GM23338 (cell line): Measurements from ENCODE around the gene SUB1. TPM values are rescaled to one million over a fixed set of nuclear protein-coding genes. Genes with fewer than 3 reads are reported as not detected.

Source experiments
- ATAC-seq: fragments of 200-7000 bp; cut with Tn5 transposase; 3 replicates; pipeline ENCODE4 v1.9.1; 2020
- DNase-seq: peaks from one replicate; pipeline ENCODE4 v3.0.0-alpha.2; 2015; ENCODE audit warnings: low spot score
- H2AFZ ChIP-seq: fragments of 200-600 bp; sonication (generic); 2 replicates; pipeline ENCODE4 v1.8.0; 2016; ENCODE audit warnings: antibody characterized with exemption, mild to moderate bottlenecking, moderate library complexity
- H3F3A ChIP-seq: fragments of 200-600 bp; sonication (generic); replicated peaks from 2 replicates; pipeline ENCODE4 v1.8.0; 2017; ENCODE audit warnings: antibody characterized with exemption, mixed run types, low read depth
- H3K27ac ChIP-seq: fragments of 200-600 bp; sonication (generic); 2 replicates; pipeline ENCODE4 v1.6.1; 2016; ENCODE audit warnings: low read depth
- H3K27me3 ChIP-seq: fragments of 200-600 bp; sonication (generic); 2 replicates; pipeline ENCODE4 v1.8.0; 2016; ENCODE audit warnings: mild to moderate bottlenecking, mixed run types, moderate library complexity; ENCODE audit not compliant: insufficient read depth
- H3K36me3 ChIP-seq: fragments of 200-600 bp; sonication (generic); 2 replicates; pipeline ENCODE4 v1.8.0; 2016; ENCODE audit warnings: mild to moderate bottlenecking; ENCODE audit not compliant: insufficient read depth
- H3K4me1 ChIP-seq: fragments of 200-600 bp; sonication (generic); 2 replicates; pipeline ENCODE4 v1.8.0; 2016; ENCODE audit warnings: mild to moderate bottlenecking, moderate library complexity; ENCODE audit not compliant: insufficient read depth
- H3K4me2 ChIP-seq: fragments of 200-600 bp; sonication (generic); 2 replicates; pipeline ENCODE4 v1.7.1; 2017; ENCODE audit warnings: mixed run types
- H3K4me3 ChIP-seq: fragments of 200-600 bp; sonication (generic); 2 replicates; pipeline ENCODE4 v1.6.1; 2016; ENCODE audit warnings: mixed run types
- H3K79me2 ChIP-seq: fragments of 200-600 bp; sonication (generic); replicated peaks from 2 replicates; pipeline ENCODE4 v1.8.0; 2017; ENCODE audit warnings: mild to moderate bottlenecking; ENCODE audit not compliant: insufficient read depth
- H3K9me2 ChIP-seq: fragments of 200-600 bp; sonication (generic); 2 replicates; pipeline ENCODE4 v1.8.0; 2017; ENCODE audit not compliant: insufficient read depth
- H4K20me1 ChIP-seq: fragments of 200-600 bp; sonication (generic); replicated peaks from 2 replicates; pipeline ENCODE4 v1.8.0; 2017; ENCODE audit warnings: mild to moderate bottlenecking; ENCODE audit not compliant: insufficient read depth
- H3K27ac Mint-ChIP-seq: 2 replicates; pipeline ENCODE4 v1.8.0; 2020; ENCODE audit warnings: inconsistent platforms, mild to moderate bottlenecking, moderate library complexity, mixed read lengths
- H3K27me3 Mint-ChIP-seq: 3 replicates; pipeline ENCODE4 v1.8.0; 2022; ENCODE audit warnings: low read depth, mild to moderate bottlenecking, moderate library complexity, mixed read lengths, inconsistent platforms; ENCODE audit not compliant: insufficient read depth, poor library complexity
- H3K36me3 Mint-ChIP-seq: 3 replicates; pipeline ENCODE4 v1.8.0; 2021; ENCODE audit warnings: low read depth, mild to moderate bottlenecking, inconsistent platforms, moderate library complexity, mixed read lengths
- H3K4me1 Mint-ChIP-seq: 3 replicates; pipeline ENCODE4 v1.8.0; 2020; ENCODE audit warnings: mild to moderate bottlenecking, inconsistent platforms, mixed read lengths
- H3K4me3 Mint-ChIP-seq: 3 replicates; pipeline ENCODE4 v1.8.0; 2021; ENCODE audit warnings: moderate library complexity, mild to moderate bottlenecking, inconsistent platforms, mixed read lengths
- H3K9me3 Mint-ChIP-seq: 3 replicates; pipeline ENCODE4 v1.8.0; 2020; ENCODE audit warnings: moderate library complexity, mild to moderate bottlenecking, inconsistent platforms, mixed read lengths
- CREB1 ChIP-seq: fragments of 250-450 bp; sonication (Bioruptor Pico); IDR thresholded peaks from 2 replicates; pipeline ENCODE4 v1.5.0; 2020; ENCODE audit warnings: low read depth, mild to moderate bottlenecking, moderate library complexity
- EZH2 ChIP-seq: fragments of 200-600 bp; sonication (generic); IDR thresholded peaks from one replicate; pipeline ENCODE4 v1.8.0; 2017; ENCODE audit warnings: antibody characterized with exemption, mild to moderate bottlenecking, low read depth; ENCODE audit not compliant: unreplicated experiment
- EZH2phosphoT487 ChIP-seq: fragments of 200-600 bp; sonication (generic); IDR thresholded peaks from one replicate; pipeline ENCODE4 v1.8.1; 2018; ENCODE audit warnings: antibody characterized with exemption; ENCODE audit not compliant: unreplicated experiment
- JUNB ChIP-seq: IDR thresholded peaks from one replicate; pipeline ENCODE4 v1.6.1; 2016; ENCODE audit warnings: antibody characterized with exemption; ENCODE audit not compliant: unreplicated experiment
- NANOG ChIP-seq: IDR thresholded peaks from 2 replicates; pipeline ENCODE4 v1.6.1; 2016; ENCODE audit warnings: antibody characterized with exemption, borderline replicate concordance
- POLR2AphosphoS5 ChIP-seq: IDR thresholded peaks from 2 replicates; pipeline ENCODE4 v1.6.1; 2016; ENCODE audit warnings: antibody characterized with exemption, low read depth
- STAT1 ChIP-seq: IDR thresholded peaks from one replicate; pipeline ENCODE4 v1.6.1; 2016; ENCODE audit warnings: antibody characterized with exemption; ENCODE audit not compliant: unreplicated experiment
- ZNF114 ChIP-seq: fragments of 250-450 bp; sonication (Bioruptor Pico); IDR thresholded peaks from 2 replicates; pipeline ENCODE4 v1.5.0; 2020; ENCODE audit warnings: mild to moderate bottlenecking, moderate library complexity
- ZNF331 ChIP-seq: fragments of 250-450 bp; sonication (Bioruptor Pico); IDR thresholded peaks from 2 replicates; pipeline ENCODE4 v1.5.0; 2020; ENCODE audit warnings: low read depth, mild to moderate bottlenecking, moderate library complexity
- polyA plus RNA-seq: library from polyadenylated mRNA; unstranded; fragments of >200 nt; fragmentation: Nextera tagmentation; extraction: Ambion mirVana; gene quantifications from 2 replicates; pipeline ENCODE4 v1.2.1, GENCODE V29; 2016
- total RNA-seq: library from RNA; depleted of rRNA; stranded (reverse); fragments of >200 nt; shearing (Covaris generic); gene quantifications from 2 replicates; pipeline ENCODE4 v1.2.3, GENCODE V29; 2014
- TF ChIP-seq, protein P1 (sequence below), 2 experiments: fragments of 200-600 bp in 1 of 2; sonication (generic) in 1 of 2; conservative IDR thresholded peaks; 2 replicates each; pipeline versions ENCODE4 v1.5.1 to v1.6.1; 2016 to 2017; ENCODE audit warnings: antibody characterized with exemption in 2 of 2, low read depth in 2 of 2, mild to moderate bottlenecking in 2 of 2, moderate library complexity in 1 of 2
- TF ChIP-seq, protein P2 (sequence below): IDR thresholded peaks from one replicate; pipeline ENCODE4 v1.6.1; 2018; ENCODE audit warnings: antibody characterized with exemption; ENCODE audit not compliant: unreplicated experiment
- TF ChIP-seq, protein P3 (sequence below): fragments of 250-450 bp; sonication (Bioruptor Pico); IDR thresholded peaks from 2 replicates; pipeline ENCODE4 v1.5.0; 2020; ENCODE audit warnings: mild to moderate bottlenecking, moderate library complexity
- TF ChIP-seq, protein P4 (sequence below): IDR thresholded peaks from 2 replicates; pipeline ENCODE4 v1.6.1; 2016; ENCODE audit warnings: antibody characterized with exemption

SUB1 gene
- total and polyA plus RNA-seq, 2 experiments from 2014 or later, result 365 to 1,041 TPM

DNA sequence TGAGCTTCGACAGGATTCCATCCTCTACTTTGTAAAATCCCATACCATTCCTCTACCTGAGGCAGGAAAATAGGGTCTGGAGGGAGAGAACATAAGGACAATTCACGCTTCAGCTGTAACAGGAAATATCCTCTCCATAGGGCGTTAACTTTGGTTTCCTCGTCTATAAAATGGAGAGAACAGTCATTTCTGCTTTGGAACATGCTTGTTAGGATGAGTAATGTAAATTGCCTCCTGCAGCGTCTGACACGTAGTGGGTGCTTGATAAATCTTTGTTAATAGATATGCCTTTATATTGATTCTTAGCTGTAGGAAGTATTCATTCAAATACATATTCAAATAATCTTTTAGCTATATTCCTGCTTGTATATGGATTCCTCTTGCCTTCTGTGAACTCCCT is 711 bp upstream of the SUB1 start:
- TF ChIP-seq, protein P1, sequence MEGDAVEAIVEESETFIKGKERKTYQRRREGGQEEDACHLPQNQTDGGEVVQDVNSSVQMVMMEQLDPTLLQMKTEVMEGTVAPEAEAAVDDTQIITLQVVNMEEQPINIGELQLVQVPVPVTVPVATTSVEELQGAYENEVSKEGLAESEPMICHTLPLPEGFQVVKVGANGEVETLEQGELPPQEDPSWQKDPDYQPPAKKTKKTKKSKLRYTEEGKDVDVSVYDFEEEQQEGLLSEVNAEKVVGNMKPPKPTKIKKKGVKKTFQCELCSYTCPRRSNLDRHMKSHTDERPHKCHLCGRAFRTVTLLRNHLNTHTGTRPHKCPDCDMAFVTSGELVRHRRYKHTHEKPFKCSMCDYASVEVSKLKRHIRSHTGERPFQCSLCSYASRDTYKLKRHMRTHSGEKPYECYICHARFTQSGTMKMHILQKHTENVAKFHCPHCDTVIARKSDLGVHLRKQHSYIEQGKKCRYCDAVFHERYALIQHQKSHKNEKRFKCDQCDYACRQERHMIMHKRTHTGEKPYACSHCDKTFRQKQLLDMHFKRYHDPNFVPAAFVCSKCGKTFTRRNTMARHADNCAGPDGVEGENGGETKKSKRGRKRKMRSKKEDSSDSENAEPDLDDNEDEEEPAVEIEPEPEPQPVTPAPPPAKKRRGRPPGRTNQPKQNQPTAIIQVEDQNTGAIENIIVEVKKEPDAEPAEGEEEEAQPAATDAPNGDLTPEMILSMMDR (conservative IDR thresholded peaks at IDR 0.05; ENCODE audit: low read depth in 2 of 2), result no peak
- no peak for TF ChIP-seq EZH2
- no peak for TF ChIP-seq POLR2AphosphoS5
- TF ChIP-seq JUNB, result no peak
- TF ChIP-seq, protein P2, sequence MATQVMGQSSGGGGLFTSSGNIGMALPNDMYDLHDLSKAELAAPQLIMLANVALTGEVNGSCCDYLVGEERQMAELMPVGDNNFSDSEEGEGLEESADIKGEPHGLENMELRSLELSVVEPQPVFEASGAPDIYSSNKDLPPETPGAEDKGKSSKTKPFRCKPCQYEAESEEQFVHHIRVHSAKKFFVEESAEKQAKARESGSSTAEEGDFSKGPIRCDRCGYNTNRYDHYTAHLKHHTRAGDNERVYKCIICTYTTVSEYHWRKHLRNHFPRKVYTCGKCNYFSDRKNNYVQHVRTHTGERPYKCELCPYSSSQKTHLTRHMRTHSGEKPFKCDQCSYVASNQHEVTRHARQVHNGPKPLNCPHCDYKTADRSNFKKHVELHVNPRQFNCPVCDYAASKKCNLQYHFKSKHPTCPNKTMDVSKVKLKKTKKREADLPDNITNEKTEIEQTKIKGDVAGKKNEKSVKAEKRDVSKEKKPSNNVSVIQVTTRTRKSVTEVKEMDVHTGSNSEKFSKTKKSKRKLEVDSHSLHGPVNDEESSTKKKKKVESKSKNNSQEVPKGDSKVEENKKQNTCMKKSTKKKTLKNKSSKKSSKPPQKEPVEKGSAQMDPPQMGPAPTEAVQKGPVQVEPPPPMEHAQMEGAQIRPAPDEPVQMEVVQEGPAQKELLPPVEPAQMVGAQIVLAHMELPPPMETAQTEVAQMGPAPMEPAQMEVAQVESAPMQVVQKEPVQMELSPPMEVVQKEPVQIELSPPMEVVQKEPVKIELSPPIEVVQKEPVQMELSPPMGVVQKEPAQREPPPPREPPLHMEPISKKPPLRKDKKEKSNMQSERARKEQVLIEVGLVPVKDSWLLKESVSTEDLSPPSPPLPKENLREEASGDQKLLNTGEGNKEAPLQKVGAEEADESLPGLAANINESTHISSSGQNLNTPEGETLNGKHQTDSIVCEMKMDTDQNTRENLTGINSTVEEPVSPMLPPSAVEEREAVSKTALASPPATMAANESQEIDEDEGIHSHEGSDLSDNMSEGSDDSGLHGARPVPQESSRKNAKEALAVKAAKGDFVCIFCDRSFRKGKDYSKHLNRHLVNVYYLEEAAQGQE, result no peak
- no peak for TF ChIP-seq ZNF331
- TF ChIP-seq, protein P3, sequence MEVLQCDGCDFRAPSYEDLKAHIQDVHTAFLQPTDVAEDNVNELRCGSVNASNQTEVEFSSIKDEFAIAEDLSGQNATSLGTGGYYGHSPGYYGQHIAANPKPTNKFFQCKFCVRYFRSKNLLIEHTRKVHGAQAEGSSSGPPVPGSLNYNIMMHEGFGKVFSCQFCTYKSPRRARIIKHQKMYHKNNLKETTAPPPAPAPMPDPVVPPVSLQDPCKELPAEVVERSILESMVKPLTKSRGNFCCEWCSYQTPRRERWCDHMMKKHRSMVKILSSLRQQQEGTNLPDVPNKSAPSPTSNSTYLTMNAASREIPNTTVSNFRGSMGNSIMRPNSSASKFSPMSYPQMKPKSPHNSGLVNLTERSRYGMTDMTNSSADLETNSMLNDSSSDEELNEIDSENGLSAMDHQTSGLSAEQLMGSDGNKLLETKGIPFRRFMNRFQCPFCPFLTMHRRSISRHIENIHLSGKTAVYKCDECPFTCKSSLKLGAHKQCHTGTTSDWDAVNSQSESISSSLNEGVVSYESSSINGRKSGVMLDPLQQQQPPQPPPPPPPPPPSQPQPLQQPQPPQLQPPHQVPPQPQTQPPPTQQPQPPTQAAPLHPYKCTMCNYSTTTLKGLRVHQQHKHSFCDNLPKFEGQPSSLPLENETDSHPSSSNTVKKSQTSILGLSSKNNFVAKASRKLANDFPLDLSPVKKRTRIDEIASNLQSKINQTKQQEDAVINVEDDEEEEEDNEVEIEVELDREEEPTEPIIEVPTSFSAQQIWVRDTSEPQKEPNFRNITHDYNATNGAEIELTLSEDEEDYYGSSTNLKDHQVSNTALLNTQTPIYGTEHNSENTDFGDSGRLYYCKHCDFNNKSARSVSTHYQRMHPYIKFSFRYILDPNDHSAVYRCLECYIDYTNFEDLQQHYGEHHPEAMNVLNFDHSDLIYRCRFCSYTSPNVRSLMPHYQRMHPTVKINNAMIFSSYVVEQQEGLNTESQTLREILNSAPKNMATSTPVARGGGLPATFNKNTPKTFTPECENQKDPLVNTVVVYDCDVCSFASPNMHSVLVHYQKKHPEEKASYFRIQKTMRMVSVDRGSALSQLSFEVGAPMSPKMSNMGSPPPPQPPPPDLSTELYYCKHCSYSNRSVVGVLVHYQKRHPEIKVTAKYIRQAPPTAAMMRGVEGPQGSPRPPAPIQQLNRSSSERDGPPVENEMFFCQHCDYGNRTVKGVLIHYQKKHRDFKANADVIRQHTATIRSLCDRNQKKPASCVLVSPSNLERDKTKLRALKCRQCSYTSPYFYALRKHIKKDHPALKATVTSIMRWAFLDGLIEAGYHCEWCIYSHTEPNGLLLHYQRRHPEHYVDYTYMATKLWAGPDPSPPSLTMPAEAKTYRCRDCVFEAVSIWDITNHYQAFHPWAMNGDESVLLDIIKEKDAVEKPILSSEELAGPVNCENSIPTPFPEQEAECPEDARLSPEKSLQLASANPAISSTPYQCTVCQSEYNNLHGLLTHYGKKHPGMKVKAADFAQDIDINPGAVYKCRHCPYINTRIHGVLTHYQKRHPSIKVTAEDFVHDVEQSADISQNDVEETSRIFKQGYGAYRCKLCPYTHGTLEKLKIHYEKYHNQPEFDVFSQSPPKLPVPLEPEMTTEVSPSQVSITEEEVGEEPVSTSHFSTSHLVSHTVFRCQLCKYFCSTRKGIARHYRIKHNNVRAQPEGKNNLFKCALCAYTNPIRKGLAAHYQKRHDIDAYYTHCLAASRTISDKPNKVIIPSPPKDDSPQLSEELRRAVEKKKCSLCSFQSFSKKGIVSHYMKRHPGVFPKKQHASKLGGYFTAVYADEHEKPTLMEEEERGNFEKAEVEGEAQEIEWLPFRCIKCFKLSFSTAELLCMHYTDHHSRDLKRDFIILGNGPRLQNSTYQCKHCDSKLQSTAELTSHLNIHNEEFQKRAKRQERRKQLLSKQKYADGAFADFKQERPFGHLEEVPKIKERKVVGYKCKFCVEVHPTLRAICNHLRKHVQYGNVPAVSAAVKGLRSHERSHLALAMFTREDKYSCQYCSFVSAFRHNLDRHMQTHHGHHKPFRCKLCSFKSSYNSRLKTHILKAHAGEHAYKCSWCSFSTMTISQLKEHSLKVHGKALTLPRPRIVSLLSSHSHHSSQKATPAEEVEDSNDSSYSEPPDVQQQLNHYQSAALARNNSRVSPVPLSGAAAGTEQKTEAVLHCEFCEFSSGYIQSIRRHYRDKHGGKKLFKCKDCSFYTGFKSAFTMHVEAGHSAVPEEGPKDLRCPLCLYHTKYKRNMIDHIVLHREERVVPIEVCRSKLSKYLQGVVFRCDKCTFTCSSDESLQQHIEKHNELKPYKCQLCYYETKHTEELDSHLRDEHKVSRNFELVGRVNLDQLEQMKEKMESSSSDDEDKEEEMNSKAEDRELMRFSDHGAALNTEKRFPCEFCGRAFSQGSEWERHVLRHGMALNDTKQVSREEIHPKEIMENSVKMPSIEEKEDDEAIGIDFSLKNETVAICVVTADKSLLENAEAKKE (CRISPR knock-in tag), result no peak
- no peak for TF ChIP-seq ZNF114
- TF ChIP-seq, protein P4, sequence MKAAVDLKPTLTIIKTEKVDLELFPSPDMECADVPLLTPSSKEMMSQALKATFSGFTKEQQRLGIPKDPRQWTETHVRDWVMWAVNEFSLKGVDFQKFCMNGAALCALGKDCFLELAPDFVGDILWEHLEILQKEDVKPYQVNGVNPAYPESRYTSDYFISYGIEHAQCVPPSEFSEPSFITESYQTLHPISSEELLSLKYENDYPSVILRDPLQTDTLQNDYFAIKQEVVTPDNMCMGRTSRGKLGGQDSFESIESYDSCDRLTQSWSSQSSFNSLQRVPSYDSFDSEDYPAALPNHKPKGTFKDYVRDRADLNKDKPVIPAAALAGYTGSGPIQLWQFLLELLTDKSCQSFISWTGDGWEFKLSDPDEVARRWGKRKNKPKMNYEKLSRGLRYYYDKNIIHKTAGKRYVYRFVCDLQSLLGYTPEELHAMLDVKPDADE, result no peak
- TF ChIP-seq STAT1, result no peak
- TF ChIP-seq EZH2phosphoT487, result no peak
- no peak for TF ChIP-seq CREB1 (CRISPR knock-in tag)
- TF ChIP-seq NANOG, result no peak
- H3K27ac ChIP-seq, result peak overlapping the region; percentile 70
- Mint-ChIP-seq H3K9me3 (no peaks in the 10 kb centered on the region; the same call in 2 of the 3 replicates), H3K4me1 (peaks cover 51% of the 10 kb centered on the region), H3K4me3 (peak overlapping the region; percentile 91), H3K27ac (peak overlapping the region; percentile 94), H3K36me3 (peaks cover 15% of the 10 kb centered on the region), H3K27me3 (peaks cover 10% of the 10 kb centered on the region)
- H3K36me3 ChIP-seq, result no peaks in the 10 kb centered on the region
- no peak for DNase-seq
- H3K9me2 ChIP-seq, result no peaks in the 10 kb centered on the region
- no peak overlapping the region for H2AFZ ChIP-seq
- H3K27me3 ChIP-seq, result no peaks in the 10 kb centered on the region
- no peak for ATAC-seq
- peaks cover 34% of the 10 kb centered on the region for H3K79me2 ChIP-seq
- peak overlapping the region; percentile 63 for H3K4me2 ChIP-seq
- H3K4me1 ChIP-seq, result peaks cover 35% of the 10 kb centered on the region
- peaks cover 5% of the 10 kb centered on the region; the same call in 1 of the 2 replicates for H3F3A ChIP-seq
- H3K4me3 ChIP-seq, result peak overlapping the region; percentile 88
- peaks cover 4% of the 10 kb centered on the region; the same call in 1 of the 2 replicates for H4K20me1 ChIP-seq
